C4-2B (cell line): ENCODE data around the gene LRP1B.

ENCODE experiments used
- H3K27ac ChIP-seq: fragments of 450-650 bp; 2 replicates; pipeline ENCODE4 v1.5.1; 2017
- CTCF ChIP-seq: fragments of 450-650 bp; conservative IDR thresholded peaks from 2 replicates; pipeline ENCODE4 v1.5.1; 2017; ENCODE audit warnings: mild to moderate bottlenecking
- ZFX ChIP-seq: fragments of 450-650 bp; IDR thresholded peaks from 2 replicates; pipeline ENCODE4 v1.6.1; 2017

LRP1B gene

DNA sequence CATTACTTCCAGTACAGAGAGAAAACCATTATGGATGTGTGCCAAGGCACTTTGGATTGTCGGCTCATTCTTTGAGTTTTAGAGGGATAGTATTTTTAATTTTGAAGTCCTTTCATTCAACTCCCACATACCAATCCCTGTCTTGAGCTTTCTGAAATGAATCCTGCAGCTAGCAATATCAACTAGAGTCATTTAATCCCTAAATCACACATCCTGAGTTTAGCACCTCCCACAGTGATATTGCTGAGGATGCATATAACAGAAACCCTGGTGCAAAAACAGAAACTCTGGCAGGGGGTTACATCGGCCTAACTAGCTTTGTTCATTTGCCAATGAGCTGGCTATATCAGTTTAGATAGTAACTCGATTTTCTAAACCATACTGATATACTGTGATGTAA lies 427.3 kb downstream of the LRP1B start:
- TF ChIP-seq CTCF (no peak), ZFX (no peak)

GRCh38 chr2:141701618-141702017 lies 429.2 kb downstream of the LRP1B start:
- no peak overlapping the region; the same call in 1 of the 2 replicates for H3K27ac ChIP-seq
- no peak for TF ChIP-seq CTCF
- TF ChIP-seq ZFX = no peak

More for the DNA sequence above, 427.3 kb downstream of the LRP1B start:
- no peak overlapping the region for H3K27ac ChIP-seq

DNA sequence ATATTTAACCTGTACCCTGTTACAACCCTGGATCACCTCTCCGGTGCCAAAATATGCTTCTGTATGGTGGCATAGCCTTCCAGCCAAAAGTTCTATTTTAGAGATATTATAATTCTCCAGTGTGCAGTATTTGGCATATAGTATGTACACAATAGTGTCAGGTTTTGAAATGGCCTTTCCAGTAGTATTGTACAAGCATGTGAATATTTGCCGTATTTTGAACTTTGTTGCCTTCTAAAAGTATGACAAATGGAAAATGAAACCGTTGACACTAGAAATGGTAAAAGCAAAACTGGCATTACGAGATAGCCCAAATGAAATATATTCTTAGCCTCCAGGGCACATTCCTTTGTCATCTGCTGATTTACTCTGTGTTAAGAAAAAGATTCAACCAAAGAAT lies 431.2 kb downstream of the LRP1B start:
- TF ChIP-seq CTCF (no peak), ZFX (no peak)
- H3K27ac ChIP-seq = no peak overlapping the region

- no peak overlapping the region for H3K27ac ChIP-seq
- no peak for TF ChIP-seq ZFX
- TF ChIP-seq CTCF = no peak
These were observed 432.3 kb downstream of the LRP1B start for GRCh38 chr2:141698500-141698899.

GRCh38 chr2:141697035-141697434 lies 433.8 kb downstream of the LRP1B start:
- TF ChIP-seq CTCF (no peak), ZFX (no peak)
- no peak overlapping the region for H3K27ac ChIP-seq

- no peak overlapping the region for H3K27ac ChIP-seq
- no peak for TF ChIP-seq CTCF
- TF ChIP-seq ZFX = no peak
These were observed 436.6 kb downstream of the LRP1B start for GRCh38 chr2:141694180-141694579.

DNA sequence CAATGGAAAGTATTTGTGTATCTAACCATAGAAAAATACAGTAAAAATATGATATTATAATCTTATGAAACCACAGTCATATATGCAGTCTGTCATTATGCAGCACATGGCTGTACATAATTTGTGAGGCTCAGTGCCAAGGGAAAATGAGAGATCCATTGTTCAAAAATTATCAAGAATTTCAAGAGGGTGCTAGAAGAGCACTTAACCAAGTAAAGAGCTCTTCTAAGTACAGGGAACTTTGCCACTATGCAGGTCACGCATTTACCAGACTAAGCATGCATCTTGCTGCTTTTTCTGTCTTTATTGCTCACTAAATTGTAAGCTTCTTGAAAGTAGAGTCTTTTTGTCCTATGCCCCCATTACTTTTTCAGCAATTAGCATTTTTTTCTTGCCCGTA lies 438.0 kb downstream of the LRP1B start:
- no peak overlapping the region for H3K27ac ChIP-seq
- TF ChIP-seq ZFX (no peak), CTCF (no peak)

DNA sequence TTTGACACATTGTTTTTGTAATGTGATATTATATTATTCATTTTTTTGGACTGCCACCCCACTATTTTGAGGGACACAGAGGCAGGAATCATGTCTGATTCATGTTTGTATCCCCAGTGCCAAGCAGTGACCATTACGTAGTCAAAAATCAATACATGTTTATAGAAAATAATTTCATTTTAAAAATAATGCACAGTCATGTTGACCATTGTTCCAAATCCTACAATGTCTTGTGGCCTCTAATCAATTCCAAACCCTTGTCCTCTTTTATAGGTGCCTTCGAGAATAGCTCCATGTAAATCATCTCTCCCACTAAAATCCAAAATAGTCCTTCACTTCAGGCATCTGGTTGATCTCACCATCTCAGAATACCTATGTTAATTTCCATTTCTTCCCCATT lies 454.7 kb downstream of the LRP1B start:
- H3K27ac ChIP-seq = no peak overlapping the region
- no peak for TF ChIP-seq CTCF
- TF ChIP-seq ZFX = no peak
